Adipocyte (in vitro differentiated cells): ENCODE measurements around the gene SPRED3.
"Not testable (repeated sequence)": the region's sequence is repeated elsewhere in the genome, so short reads cannot be mapped to it uniquely, and the experiment has no call there.

Experiments
- DNase-seq: peaks from one replicate; pipeline ENCODE4 v3.0.0-alpha.2; 2015; ENCODE audit warnings: low read depth
- H3K27me3 ChIP-seq: replicated peaks from 2 replicates; pipeline ENCODE4 v1.7.0; 2013; ENCODE audit warnings: mild to moderate bottlenecking, low read length, moderate library complexity; ENCODE audit not compliant: control insufficient read depth, insufficient read depth
- H3K36me3 ChIP-seq: 2 replicates; pipeline ENCODE4 v1.7.0; 2013; ENCODE audit warnings: low read length, mild to moderate bottlenecking, moderate library complexity; ENCODE audit not compliant: control insufficient read depth, insufficient read depth, severe bottlenecking
- H3K4me1 ChIP-seq: 2 replicates; pipeline ENCODE4 v1.7.0; 2013; ENCODE audit warnings: mild to moderate bottlenecking, low read length, moderate library complexity; ENCODE audit not compliant: control insufficient read depth, insufficient read depth
- H3K4me3 ChIP-seq: 2 replicates; pipeline ENCODE4 v1.7.0; 2013; ENCODE audit warnings: mild to moderate bottlenecking, low read length, moderate library complexity
- H3K9ac ChIP-seq: 2 replicates; pipeline ENCODE4 v1.7.0; 2013; ENCODE audit warnings: mild to moderate bottlenecking, low read length, moderate library complexity
- H3K9me3 ChIP-seq: 2 replicates; pipeline ENCODE4 v1.7.0; 2013; ENCODE audit warnings: mild to moderate bottlenecking, low read length, moderate library complexity; ENCODE audit not compliant: control insufficient read depth

SPRED3 gene

GRCh38 chr19:38360351-38360750 is 28.1 kb upstream of the SPRED3 start:
- no peaks in the 10 kb centered on the region for H3K36me3 ChIP-seq
- H3K4me1 ChIP-seq: no peaks in the 10 kb centered on the region
- peaks cover 49% of the 10 kb centered on the region for H3K27me3 ChIP-seq
- H3K9ac ChIP-seq: no peak overlapping the region
- H3K4me3 ChIP-seq: no peak overlapping the region
- no peaks in the 10 kb centered on the region for H3K9me3 ChIP-seq
- no peak for DNase-seq

- Histone ChIP-seq H3K27me3 (peaks cover 46% of the 10 kb centered on the region), H3K9ac (peak overlapping the region; percentile 29), H3K4me3 (peak overlapping the region; percentile 76), H3K36me3 (no peaks in the 10 kb centered on the region), H3K4me1 (no peaks in the 10 kb centered on the region), H3K9me3 (no peaks in the 10 kb centered on the region)
- no peak for DNase-seq
Observed at GRCh38 chr19:38360839-38361631, 27.5 kb upstream of the SPRED3 start.

GRCh38 chr19:38361633-38362075 is 26.8 kb upstream of the SPRED3 start:
- H3K9me3 ChIP-seq: no peaks in the 10 kb centered on the region

GRCh38 chr19:38362076-38362945 is 26.2 kb upstream of the SPRED3 start:
- H3K36me3 ChIP-seq: no peaks in the 10 kb centered on the region

More at GRCh38 chr19:38361633-38362075, 26.8 kb upstream of the SPRED3 start:
- H3K27me3 ChIP-seq: peaks cover 45% of the 10 kb centered on the region
- H3K9ac ChIP-seq: peak overlapping the region; percentile 29
- H3K4me3 ChIP-seq: peak overlapping the region; percentile 78
- H3K36me3 ChIP-seq: no peaks in the 10 kb centered on the region
- no peaks in the 10 kb centered on the region for H3K4me1 ChIP-seq
- DNase-seq: peak; percentile 84

GRCh38 chr19:38362946-38363688 is 25.4 kb upstream of the SPRED3 start:
- H3K27me3 ChIP-seq: peaks cover 46% of the 10 kb centered on the region
- H3K4me3 ChIP-seq, H3K4me1 ChIP-seq, DNase-seq, H3K36me3 ChIP-seq, H3K9me3 ChIP-seq, H3K9ac ChIP-seq: not testable (repeated sequence)

More at GRCh38 chr19:38362076-38362945, 26.2 kb upstream of the SPRED3 start:
- H3K4me3 ChIP-seq: peak overlapping the region; percentile 78
- H3K9me3 ChIP-seq: no peaks in the 10 kb centered on the region
- DNase-seq: peak; percentile 73
- H3K27me3 ChIP-seq: peaks cover 45% of the 10 kb centered on the region
- H3K9ac ChIP-seq: peak overlapping the region; percentile 29
- H3K4me1 ChIP-seq: no peaks in the 10 kb centered on the region

- H3K27me3 ChIP-seq: peaks cover 26% of the 10 kb centered on the region
- no peaks in the 10 kb centered on the region for H3K4me1 ChIP-seq
- H3K9ac ChIP-seq: no peak overlapping the region
- no peak for DNase-seq
- H3K4me3 ChIP-seq: no peak overlapping the region
- no peaks in the 10 kb centered on the region for H3K36me3 ChIP-seq
- no peaks in the 10 kb centered on the region for H3K9me3 ChIP-seq
Observed at GRCh38 chr19:38367041-38367440, 21.5 kb upstream of the SPRED3 start.

GRCh38 chr19:38369584-38369983 is 18.9 kb upstream of the SPRED3 start:
- H3K4me3 ChIP-seq: no peak overlapping the region
- H3K9ac ChIP-seq: no peak overlapping the region
- no peaks in the 10 kb centered on the region for H3K36me3 ChIP-seq
- H3K9me3 ChIP-seq: no peaks in the 10 kb centered on the region
- peaks cover 26% of the 10 kb centered on the region for H3K27me3 ChIP-seq
- H3K4me1 ChIP-seq: no peaks in the 10 kb centered on the region
- no peak for DNase-seq

GRCh38 chr19:38370299-38370698 is 18.2 kb upstream of the SPRED3 start:
- Histone ChIP-seq H3K9ac (no peak overlapping the region), H3K9me3 (no peaks in the 10 kb centered on the region), H3K4me1 (no peaks in the 10 kb centered on the region), H3K36me3 (no peaks in the 10 kb centered on the region), H3K27me3 (peaks cover 26% of the 10 kb centered on the region), H3K4me3 (no peak overlapping the region)
- DNase-seq: no peak

GRCh38 chr19:38371081-38371480 is 17.4 kb upstream of the SPRED3 start:
- DNase-seq: no peak
- Histone ChIP-seq H3K9me3 (no peaks in the 10 kb centered on the region), H3K4me3 (no peak overlapping the region), H3K36me3 (peaks cover under 1% of the 10 kb centered on the region), H3K27me3 (peaks cover 23% of the 10 kb centered on the region), H3K9ac (no peak overlapping the region), H3K4me1 (peaks cover 6% of the 10 kb centered on the region)

- Histone ChIP-seq H3K9me3 (no peaks in the 10 kb centered on the region), H3K4me3 (peak overlapping the region; percentile 96), H3K9ac (peak overlapping the region; percentile 100), H3K36me3 (peaks cover 27% of the 10 kb centered on the region), H3K4me1 (peaks cover 19% of the 10 kb centered on the region), H3K27me3 (peaks cover 10% of the 10 kb centered on the region)
- no peak for DNase-seq
Observed at GRCh38 chr19:38373907-38374331, 14.6 kb upstream of the SPRED3 start.
